COLO829 (cell line): Measurements from ENCODE around the gene ZNF831.

ENCODE experiments used
- DNase-seq: peaks from one replicate; pipeline ENCODE4 v3.0.0; 2012; ENCODE audit warnings: low spot score

The ZNF831 gene

GRCh38 chr20:59214606-59215547, 51.3 kb downstream of the ZNF831 start:
- no peak for DNase-seq

- DNase-seq, result no peak
Observed at GRCh38 chr20:59217173-59217572, 53.6 kb downstream of the ZNF831 start.

GRCh38 chr20:59217794-59218280, 54.2 kb downstream of the ZNF831 start:
- DNase-seq, result no peak

- no peak for DNase-seq
Observed at GRCh38 chr20:59219211-59219610, 55.6 kb downstream of the ZNF831 start.

- DNase-seq, result no peak
Observed at GRCh38 chr20:59220161-59220560, 56.5 kb downstream of the ZNF831 start.

- DNase-seq, result no peak
Observed at GRCh38 chr20:59221049-59221706, 57.6 kb downstream of the ZNF831 start.

- no peak for DNase-seq
Observed at GRCh38 chr20:59221707-59222252, 58.2 kb downstream of the ZNF831 start.

- DNase-seq, result peak; percentile 87
Observed at GRCh38 chr20:59222253-59223181, 58.9 kb downstream of the ZNF831 start.

- no peak for DNase-seq
Observed at GRCh38 chr20:59223182-59223601, 59.6 kb downstream of the ZNF831 start.

GRCh38 chr20:59223750-59224149, 60.1 kb downstream of the ZNF831 start:
- DNase-seq, result no peak

- no peak for DNase-seq
Observed at GRCh38 chr20:59224236-59224635, 60.6 kb downstream of the ZNF831 start.

- DNase-seq, result no peak
Observed at GRCh38 chr20:59230385-59230784, 66.8 kb downstream of the ZNF831 start.

- DNase-seq, result no peak
Observed at GRCh38 chr20:59231124-59231804, 67.6 kb downstream of the ZNF831 start.

GRCh38 chr20:59232618-59233017, 69.0 kb downstream of the ZNF831 start:
- no peak for DNase-seq

GRCh38 chr20:59235226-59235625, 71.6 kb downstream of the ZNF831 start:
- DNase-seq, result no peak

- DNase-seq, result no peak
Observed at GRCh38 chr20:59240006-59240405, 76.4 kb downstream of the ZNF831 start.

GRCh38 chr20:59242714-59243626, 79.3 kb downstream of the ZNF831 start:
- peak; percentile 69 for DNase-seq

- DNase-seq, result peak; percentile 44
Observed at GRCh38 chr20:59246691-59247400, 83.2 kb downstream of the ZNF831 start.
